Mononuclear cell (primary cell): ENCODE measurements around the gene RHBDD3. TPM values are rescaled to one million over a fixed set of nuclear protein-coding genes. Genes with fewer than 3 reads are reported as not detected.

Experiments used
- H3K27me3 ChIP-seq: 2 replicates; pipeline ENCODE4 v1.6.0; 2011; ENCODE audit warnings: low read length, control low read depth; ENCODE audit not compliant: insufficient read depth
- H3K4me1 ChIP-seq: 2 replicates; pipeline ENCODE4 v1.5.1; 2011; ENCODE audit warnings: mild to moderate bottlenecking, low read length, control low read depth; ENCODE audit not compliant: insufficient read depth
- H3K4me3 ChIP-seq: 2 replicates; pipeline ENCODE4 v1.5.1; 2011; ENCODE audit warnings: mild to moderate bottlenecking, low read length, moderate library complexity
- H3K9me3 ChIP-seq: 2 replicates; pipeline ENCODE4 v1.5.1; 2011; ENCODE audit warnings: low read depth, mild to moderate bottlenecking, control low read depth, low read length
- total RNA-seq: library from RNA; depleted of rRNA; stranded (reverse); fragments of >200 nt; gene quantifications from one replicate; pipeline ENCODE4 v1.2.3, GENCODE V29; 2012

RHBDD3 gene
- total RNA-seq, 1 donor: 8.1 TPM

- Histone ChIP-seq H3K4me3 (peak overlapping the region; percentile 95), H3K4me1 (peaks cover 42% of the 10 kb centered on the region), H3K27me3 (no peaks in the 10 kb centered on the region), H3K9me3 (no peaks in the 10 kb centered on the region)
Observed at GRCh38 chr22:29266564-29267461, 968 bp downstream of the RHBDD3 start.

GRCh38 chr22:29265929-29266328 is 1.9 kb downstream of the RHBDD3 start:
- H3K4me3 ChIP-seq: no peak overlapping the region
- H3K4me1 ChIP-seq: peaks cover 33% of the 10 kb centered on the region
- no peaks in the 10 kb centered on the region for H3K9me3 ChIP-seq
- no peaks in the 10 kb centered on the region for H3K27me3 ChIP-seq

GRCh38 chr22:29265305-29265704 is 2.5 kb downstream of the RHBDD3 start:
- H3K4me3 ChIP-seq: no peak overlapping the region
- H3K27me3 ChIP-seq: no peaks in the 10 kb centered on the region
- peaks cover 28% of the 10 kb centered on the region for H3K4me1 ChIP-seq
- H3K9me3 ChIP-seq: no peaks in the 10 kb centered on the region

- no peaks in the 10 kb centered on the region for H3K9me3 ChIP-seq
- H3K4me1 ChIP-seq: peaks cover 13% of the 10 kb centered on the region
- no peak overlapping the region for H3K4me3 ChIP-seq
- H3K27me3 ChIP-seq: no peaks in the 10 kb centered on the region
Observed at GRCh38 chr22:29263791-29264276, 3.9 kb downstream of the RHBDD3 start.

GRCh38 chr22:29260601-29261315 is 7.0 kb downstream of the RHBDD3 start:
- Histone ChIP-seq H3K9me3 (no peaks in the 10 kb centered on the region), H3K4me3 (no peak overlapping the region), H3K27me3 (no peaks in the 10 kb centered on the region), H3K4me1 (no peaks in the 10 kb centered on the region)

- H3K27me3 ChIP-seq: no peaks in the 10 kb centered on the region
- no peaks in the 10 kb centered on the region for H3K4me1 ChIP-seq
- H3K4me3 ChIP-seq: no peak overlapping the region
- H3K9me3 ChIP-seq: no peaks in the 10 kb centered on the region
Observed at GRCh38 chr22:29260031-29260560, 7.7 kb downstream of the RHBDD3 start.

GRCh38 chr22:29259253-29259899 is 8.4 kb downstream of the RHBDD3 start:
- Histone ChIP-seq H3K9me3 (no peaks in the 10 kb centered on the region), H3K4me3 (no peak overlapping the region), H3K4me1 (no peaks in the 10 kb centered on the region), H3K27me3 (no peaks in the 10 kb centered on the region)

- H3K27me3 ChIP-seq: no peaks in the 10 kb centered on the region
- no peaks in the 10 kb centered on the region for H3K9me3 ChIP-seq
- no peaks in the 10 kb centered on the region for H3K4me1 ChIP-seq
- no peak overlapping the region for H3K4me3 ChIP-seq
Observed at GRCh38 chr22:29258407-29259252, 9.2 kb downstream of the RHBDD3 start.

GRCh38 chr22:29257751-29258181 is 10.0 kb downstream of the RHBDD3 start:
- Histone ChIP-seq H3K9me3 (no peaks in the 10 kb centered on the region), H3K4me1 (no peaks in the 10 kb centered on the region), H3K4me3 (no peak overlapping the region), H3K27me3 (no peaks in the 10 kb centered on the region)

- Histone ChIP-seq H3K9me3 (no peaks in the 10 kb centered on the region), H3K4me3 (no peak overlapping the region)
Observed at GRCh38 chr22:29256606-29257325, 11.0 kb downstream of the RHBDD3 start.

GRCh38 chr22:29255064-29255621 is 12.6 kb downstream of the RHBDD3 start:
- no peaks in the 10 kb centered on the region for H3K4me1 ChIP-seq
- no peaks in the 10 kb centered on the region for H3K27me3 ChIP-seq
- no peaks in the 10 kb centered on the region for H3K9me3 ChIP-seq
- H3K4me3 ChIP-seq: no peak overlapping the region

More at GRCh38 chr22:29256606-29257325, 11.0 kb downstream of the RHBDD3 start:
- no peaks in the 10 kb centered on the region for H3K4me1 ChIP-seq
- no peaks in the 10 kb centered on the region for H3K27me3 ChIP-seq

- Histone ChIP-seq H3K4me3 (no peak overlapping the region), H3K9me3 (no peaks in the 10 kb centered on the region), H3K27me3 (no peaks in the 10 kb centered on the region), H3K4me1 (no peaks in the 10 kb centered on the region)
Observed at GRCh38 chr22:29254286-29254660, 13.5 kb downstream of the RHBDD3 start.

GRCh38 chr22:29253561-29254285 is 14.1 kb downstream of the RHBDD3 start:
- Histone ChIP-seq H3K4me1 (no peaks in the 10 kb centered on the region), H3K9me3 (no peaks in the 10 kb centered on the region), H3K27me3 (no peaks in the 10 kb centered on the region), H3K4me3 (no peak overlapping the region)
